ENCODE data around the gene PDS5A.
"Not testable (repeated sequence)": the region's sequence is repeated elsewhere in the genome, so short reads cannot be mapped to it uniquely, and the experiment has no call there.

Gene PDS5A

DNA sequence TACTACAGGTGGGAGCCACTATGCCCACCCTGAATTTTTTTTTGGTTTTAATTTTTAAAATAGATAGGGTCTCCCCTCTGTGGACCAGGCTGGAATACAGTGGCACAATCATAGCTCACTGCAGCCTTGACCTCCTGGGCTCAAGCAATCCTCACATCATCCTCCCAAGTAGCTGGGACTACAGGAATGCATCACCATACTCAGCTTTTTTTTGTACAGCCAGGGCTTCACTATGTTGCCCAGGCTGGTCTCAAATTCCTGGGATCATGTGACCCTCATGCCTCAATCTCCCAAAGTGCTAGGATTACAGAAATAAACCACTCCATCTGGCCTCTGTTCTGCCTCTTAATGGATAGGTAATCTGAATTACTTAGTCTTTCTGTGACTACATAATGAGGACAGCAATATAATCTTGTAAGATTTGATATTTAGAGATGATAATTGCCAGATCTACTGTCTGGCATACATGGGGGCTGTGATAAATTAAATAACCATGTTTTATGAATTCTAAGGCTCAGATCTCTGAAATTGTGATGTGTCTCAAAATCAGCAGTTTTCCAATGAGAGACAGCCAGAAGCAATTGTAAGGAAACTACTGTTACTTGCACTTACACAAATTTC is 26.7 kb downstream of the PDS5A start:
- Histone ChIP-seq H3K27ac (ENCODE audit: low read depth, low read length) (no peak overlapping the region), H3K9me3 (ENCODE audit: low read length) (no peaks in the 10 kb centered on the region), H3K4me1 (ENCODE audit: insufficient read depth, low read length) (no peaks in the 10 kb centered on the region), H3K9ac (ENCODE audit: low read length) (no peak overlapping the region), H3K4me3 (ENCODE audit: low read depth in 1 of 2, low read length in 2 of 2) (no peak overlapping the region), H3K27me3 (ENCODE audit: control insufficient read depth in 1 of 2, insufficient read depth in 2 of 2, low read length in 2 of 2) (no peaks in the 10 kb centered on the region), H3K36me3 (ENCODE audit: insufficient read depth, low read length) (no peaks in the 10 kb centered on the region)

DNA sequence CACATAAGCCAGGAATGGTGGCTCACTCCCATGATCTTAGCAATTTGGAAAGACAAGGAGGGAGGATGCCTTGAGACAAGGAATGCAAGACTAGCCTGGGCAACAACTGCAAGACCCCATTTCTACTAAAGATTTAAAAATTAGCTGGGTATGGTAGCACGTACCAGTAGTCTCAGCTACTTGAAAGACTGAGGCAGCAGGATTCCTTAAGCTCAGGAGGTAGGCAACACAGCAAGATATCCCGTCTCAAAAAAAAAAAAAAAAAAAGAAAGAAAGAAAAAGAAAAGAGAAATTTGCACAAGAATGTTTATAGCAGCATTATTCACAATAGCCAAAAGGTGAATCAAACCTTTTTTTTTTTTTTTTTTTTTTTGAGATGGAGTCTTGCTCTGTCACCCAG is 29.7 kb downstream of the PDS5A start:
- Histone ChIP-seq H3K4me3 (ENCODE audit: low read depth in 1 of 2, low read length in 2 of 2) (no peak overlapping the region), H3K27me3 (ENCODE audit: control insufficient read depth in 1 of 2, insufficient read depth in 2 of 2, low read length in 2 of 2) (no peaks in the 10 kb centered on the region), H3K9me3 (ENCODE audit: low read length) (no peaks in the 10 kb centered on the region), H3K36me3 (ENCODE audit: insufficient read depth, low read length) (no peaks in the 10 kb centered on the region), H3K27ac (ENCODE audit: low read depth, low read length) (no peak overlapping the region), H3K9ac (ENCODE audit: low read length) (no peak overlapping the region), H3K4me1 (ENCODE audit: insufficient read depth, low read length) (no peaks in the 10 kb centered on the region)

GRCh38 chr4:39947417-39947816 is 30.3 kb downstream of the PDS5A start:
- no peaks in the 10 kb centered on the region for H3K27me3 ChIP-seq (ENCODE audit: control insufficient read depth in 1 of 2, insufficient read depth in 2 of 2, low read length in 2 of 2)
- no peak overlapping the region for H3K9ac ChIP-seq (ENCODE audit: low read length)
- H3K4me1 ChIP-seq (ENCODE audit: insufficient read depth, low read length) = no peaks in the 10 kb centered on the region
- H3K4me3 ChIP-seq (ENCODE audit: low read depth in 1 of 2, low read length in 2 of 2) = no peak overlapping the region
- H3K36me3 ChIP-seq (ENCODE audit: insufficient read depth, low read length) = no peaks in the 10 kb centered on the region
- H3K27ac ChIP-seq (ENCODE audit: low read depth, low read length) = no peak overlapping the region
- no peaks in the 10 kb centered on the region for H3K9me3 ChIP-seq (ENCODE audit: low read length)

DNA sequence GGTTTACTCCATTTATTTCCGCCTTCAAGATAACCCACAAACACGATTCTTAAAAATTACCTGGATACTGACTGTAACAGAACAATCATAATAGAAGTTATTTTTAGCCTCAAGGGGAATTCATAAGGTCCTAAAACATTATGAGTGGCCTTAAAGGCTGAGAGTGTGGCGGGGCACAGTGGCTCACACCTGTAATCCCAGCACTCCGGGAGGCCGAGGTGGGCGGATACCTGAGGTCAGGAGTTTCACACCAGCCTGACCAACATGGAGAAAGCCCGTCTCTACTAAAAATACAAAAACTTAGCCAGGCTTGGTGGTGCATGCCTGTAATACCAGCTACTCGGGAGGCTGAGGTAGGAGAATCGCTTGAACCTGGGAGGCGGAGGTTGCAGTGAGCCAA is 33.5 kb downstream of the PDS5A start:
- H3K4me3 ChIP-seq (ENCODE audit: low read depth in 1 of 2, low read length in 2 of 2); H3K27me3 ChIP-seq (ENCODE audit: control insufficient read depth in 1 of 2, insufficient read depth in 2 of 2, low read length in 2 of 2); H3K9me3 ChIP-seq (ENCODE audit: low read length); H3K27ac ChIP-seq (ENCODE audit: low read depth, low read length); H3K36me3 ChIP-seq (ENCODE audit: insufficient read depth, low read length); H3K4me1 ChIP-seq (ENCODE audit: insufficient read depth, low read length); H3K9ac ChIP-seq (ENCODE audit: low read length): not testable (repeated sequence)

DNA sequence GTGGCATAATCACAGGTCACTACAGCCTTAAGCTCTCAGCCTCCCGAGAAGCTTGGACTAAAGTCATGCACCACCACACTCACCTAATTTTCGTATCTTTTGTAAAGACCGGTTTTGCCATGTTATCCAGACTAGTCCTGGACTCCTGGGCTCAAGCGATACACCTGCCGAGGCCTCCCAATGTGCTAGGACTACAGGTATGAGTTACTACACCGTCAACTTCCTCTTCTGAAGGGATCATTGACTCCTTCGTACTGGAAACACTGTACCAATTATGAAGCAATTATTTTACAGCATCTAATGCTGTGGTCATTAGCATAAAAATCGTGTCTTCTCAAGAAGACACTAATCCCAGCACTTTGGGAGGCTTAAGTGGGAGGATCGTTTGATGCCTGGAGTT is 35.2 kb downstream of the PDS5A start:
- Histone ChIP-seq H3K27me3 (ENCODE audit: control insufficient read depth in 1 of 2, insufficient read depth in 2 of 2, low read length in 2 of 2) (no peaks in the 10 kb centered on the region), H3K9me3 (ENCODE audit: low read length) (no peaks in the 10 kb centered on the region), H3K4me3 (ENCODE audit: low read depth in 1 of 2, low read length in 2 of 2) (no peak overlapping the region), H3K36me3 (ENCODE audit: insufficient read depth, low read length) (no peaks in the 10 kb centered on the region), H3K27ac (ENCODE audit: low read depth, low read length) (no peak overlapping the region), H3K4me1 (ENCODE audit: insufficient read depth, low read length) (peaks cover 7% of the 10 kb centered on the region), H3K9ac (ENCODE audit: low read length) (no peak overlapping the region)

DNA sequence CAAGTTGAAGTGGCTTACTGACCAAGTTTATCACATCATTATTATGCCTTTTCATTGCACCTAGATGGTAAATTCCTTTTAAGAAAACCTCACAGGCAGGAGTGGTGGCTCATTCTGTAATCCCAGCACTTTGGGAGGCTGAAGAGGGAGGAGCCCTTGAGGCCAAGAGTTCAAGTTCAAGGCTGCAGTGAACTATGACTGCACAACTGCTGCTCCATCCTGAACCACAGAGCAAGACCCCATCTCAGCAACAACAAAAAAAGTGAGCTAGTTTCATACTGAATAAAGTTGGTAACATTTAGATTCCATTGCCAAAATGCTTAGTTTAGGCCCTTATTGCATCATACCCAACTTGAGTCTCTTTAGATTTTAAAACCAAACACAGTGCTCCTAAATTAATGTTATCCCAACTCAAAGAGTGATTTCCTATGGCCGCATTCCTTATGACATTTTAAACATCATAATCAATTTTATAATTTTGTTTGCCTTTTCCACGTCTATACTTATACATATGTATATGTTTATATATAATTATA is 36.0 kb downstream of the PDS5A start:
- Histone ChIP-seq H3K27ac (ENCODE audit: low read depth, low read length) (no peak overlapping the region), H3K27me3 (ENCODE audit: control insufficient read depth in 1 of 2, insufficient read depth in 2 of 2, low read length in 2 of 2) (no peaks in the 10 kb centered on the region), H3K4me3 (ENCODE audit: low read depth in 1 of 2, low read length in 2 of 2) (no peak overlapping the region), H3K4me1 (ENCODE audit: insufficient read depth, low read length) (peaks cover 9% of the 10 kb centered on the region), H3K9me3 (ENCODE audit: low read length) (no peaks in the 10 kb centered on the region), H3K36me3 (ENCODE audit: insufficient read depth, low read length) (no peaks in the 10 kb centered on the region), H3K9ac (ENCODE audit: low read length) (no peak overlapping the region)

GRCh38 chr4:39937683-39938268 is 39.9 kb downstream of the PDS5A start:
- peaks cover 27% of the 10 kb centered on the region for H3K4me1 ChIP-seq (ENCODE audit: insufficient read depth, low read length)
- H3K9ac ChIP-seq (ENCODE audit: low read length) = no peak overlapping the region
- H3K27ac ChIP-seq (ENCODE audit: low read depth, low read length) = no peak overlapping the region
- H3K36me3 ChIP-seq (ENCODE audit: insufficient read depth, low read length) = no peaks in the 10 kb centered on the region
- H3K4me3 ChIP-seq (ENCODE audit: low read depth in 1 of 2, low read length in 2 of 2) = no peak overlapping the region
- no peaks in the 10 kb centered on the region for H3K27me3 ChIP-seq (ENCODE audit: control insufficient read depth in 1 of 2, insufficient read depth in 2 of 2, low read length in 2 of 2)
- H3K9me3 ChIP-seq (ENCODE audit: low read length) = no peaks in the 10 kb centered on the region

DNA sequence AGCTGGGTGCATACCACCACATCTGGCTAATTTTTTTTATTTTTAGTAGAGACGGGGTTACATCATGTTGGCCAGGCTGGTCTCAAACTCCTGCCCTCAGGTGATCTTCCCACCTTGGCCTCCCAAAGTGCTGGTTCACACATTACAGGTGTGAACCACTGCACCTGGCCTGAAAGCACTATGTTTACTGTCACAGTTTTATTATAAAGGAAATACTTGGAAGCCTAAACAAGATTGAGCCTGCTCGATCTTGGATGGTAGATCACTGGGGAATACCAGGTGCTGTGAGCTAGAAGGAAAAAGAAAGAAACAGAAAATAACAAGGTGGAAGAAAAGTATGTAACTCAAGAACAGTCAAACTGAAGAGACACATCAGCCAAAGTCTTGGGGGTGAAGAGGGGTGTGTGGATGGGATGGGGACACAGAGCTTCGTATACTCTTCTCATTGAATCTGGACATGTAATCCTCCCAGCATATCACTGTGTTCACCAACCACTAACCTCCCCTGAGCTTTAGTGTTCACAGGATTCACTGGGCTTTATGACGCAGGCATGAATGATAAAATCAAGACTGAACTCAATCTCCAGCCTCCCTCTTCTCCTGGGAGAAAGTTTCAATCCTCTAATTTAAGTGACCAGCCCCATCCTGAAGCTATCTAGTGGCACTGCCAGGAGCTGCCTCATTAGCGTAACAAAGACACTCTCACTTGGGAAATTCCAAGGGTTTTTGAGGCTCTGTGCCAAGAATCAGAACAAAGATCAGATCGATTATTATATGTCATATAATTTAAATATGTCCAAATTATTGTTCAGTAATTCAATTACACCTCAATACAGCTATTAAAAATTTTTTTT is 40.9 kb downstream of the PDS5A start:
- Histone ChIP-seq H3K4me1 (ENCODE audit: insufficient read depth, low read length) (peaks cover 28% of the 10 kb centered on the region), H3K9me3 (ENCODE audit: low read length) (no peaks in the 10 kb centered on the region), H3K9ac (ENCODE audit: low read length) (no peak overlapping the region), H3K4me3 (ENCODE audit: low read depth in 1 of 2, low read length in 2 of 2) (no peak overlapping the region), H3K27ac (ENCODE audit: low read depth, low read length) (no peak overlapping the region), H3K27me3 (ENCODE audit: control insufficient read depth in 1 of 2, insufficient read depth in 2 of 2, low read length in 2 of 2) (no peaks in the 10 kb centered on the region), H3K36me3 (ENCODE audit: insufficient read depth, low read length) (no peaks in the 10 kb centered on the region)

GRCh38 chr4:39933671-39934590 is 43.8 kb downstream of the PDS5A start:
- Histone ChIP-seq H3K9ac (ENCODE audit: low read length) (no peak overlapping the region), H3K4me1 (ENCODE audit: insufficient read depth, low read length) (peaks cover 21% of the 10 kb centered on the region), H3K27me3 (ENCODE audit: control insufficient read depth in 1 of 2, insufficient read depth in 2 of 2, low read length in 2 of 2) (no peaks in the 10 kb centered on the region), H3K36me3 (ENCODE audit: insufficient read depth, low read length) (no peaks in the 10 kb centered on the region), H3K9me3 (ENCODE audit: low read length) (no peaks in the 10 kb centered on the region), H3K27ac (ENCODE audit: low read depth, low read length) (no peak overlapping the region), H3K4me3 (ENCODE audit: low read depth in 1 of 2, low read length in 2 of 2) (no peak overlapping the region)

DNA sequence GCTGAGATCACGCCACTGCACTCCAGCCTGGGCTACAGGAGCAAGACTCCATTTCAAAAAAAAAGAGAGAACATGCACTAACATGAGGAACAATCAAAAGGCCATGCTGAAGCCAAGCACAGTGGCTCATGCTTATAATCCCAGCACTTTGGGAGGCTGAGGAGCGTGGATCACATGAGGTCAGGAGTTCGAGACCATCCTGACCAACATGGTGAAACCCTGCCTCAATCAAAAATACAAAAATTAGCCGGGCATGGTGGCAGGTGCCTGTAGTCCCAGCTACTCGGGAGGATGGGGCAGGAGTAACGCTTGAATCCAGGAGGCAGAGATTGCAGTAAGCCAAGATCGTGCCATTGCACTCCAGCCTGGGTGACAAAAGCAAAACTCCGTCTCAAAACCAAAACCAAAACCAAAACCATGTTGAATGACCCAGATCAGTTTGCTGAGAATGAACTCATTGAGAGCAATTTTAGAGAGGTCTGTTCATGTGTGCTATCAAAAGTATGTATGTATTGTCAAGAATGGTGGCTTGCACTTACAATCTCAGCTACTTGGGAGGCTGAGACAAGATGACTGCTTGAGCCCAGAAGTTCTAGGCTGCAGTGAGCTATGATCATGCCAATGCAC is 44.8 kb downstream of the PDS5A start:
- H3K36me3 ChIP-seq (ENCODE audit: insufficient read depth, low read length) = no peaks in the 10 kb centered on the region
- H3K27me3 ChIP-seq (ENCODE audit: control insufficient read depth in 1 of 2, insufficient read depth in 2 of 2, low read length in 2 of 2) = no peaks in the 10 kb centered on the region
- H3K27ac ChIP-seq (ENCODE audit: low read depth, low read length) = no peak overlapping the region
- no peaks in the 10 kb centered on the region for H3K9me3 ChIP-seq (ENCODE audit: low read length)
- H3K4me1 ChIP-seq (ENCODE audit: insufficient read depth, low read length) = peaks cover 21% of the 10 kb centered on the region
- H3K4me3 ChIP-seq (ENCODE audit: low read depth in 1 of 2, low read length in 2 of 2) = no peak overlapping the region
- no peak overlapping the region for H3K9ac ChIP-seq (ENCODE audit: low read length)

Data from muscle layer of colon (tissue), 2 donors.